HepG2 (cell line): ENCODE measurements around the gene LST1. TPM values are rescaled to one million over a fixed set of nuclear protein-coding genes. Genes with fewer than 3 reads are reported as not detected.

ENCODE experiments used
- ETV5 ChIP-seq: IDR thresholded peaks from 2 replicates; pipeline ENCODE4 v1.6.1; 2018; ENCODE audit warnings: missing biosample characterization, missing genetic modification reagents, inconsistent platforms, borderline replicate concordance
- KLF9 ChIP-seq: IDR thresholded peaks from 2 replicates; pipeline ENCODE4 v1.6.1; 2016; ENCODE audit warnings: low read depth
- NFKBIZ ChIP-seq: IDR thresholded peaks from 2 replicates; pipeline ENCODE4 v1.6.1; 2018; ENCODE audit warnings: missing genetic modification reagents, missing compliant biosample characterization
- SCMH1 ChIP-seq: sonication (generic); formaldehyde crosslinking; IDR thresholded peaks from 2 replicates; pipeline ENCODE4 v1.9.0; 2021; ENCODE audit warnings: missing genetic modification reagents, mild to moderate bottlenecking, borderline replicate concordance
- SP4 ChIP-seq: sonication (generic); formaldehyde crosslinking; IDR thresholded peaks from 2 replicates; pipeline ENCODE4 v1.8.1; 2023; ENCODE audit warnings: mild to moderate bottlenecking, missing genetic modification reagents
- ZNF335 ChIP-seq: sonication (generic); formaldehyde crosslinking; IDR thresholded peaks from 2 replicates; pipeline ENCODE4 v1.4.0; 2020; ENCODE audit warnings: missing genetic modification reagents
- ZNF44 ChIP-seq: sonication (generic); formaldehyde crosslinking; IDR thresholded peaks from 2 replicates; pipeline ENCODE4 v1.5.1; 2020; ENCODE audit warnings: mild to moderate bottlenecking, missing genetic modification reagents
- ZNF746 ChIP-seq: sonication (generic); formaldehyde crosslinking; IDR thresholded peaks from 2 replicates; pipeline ENCODE4 v1.8.0; 2022; ENCODE audit warnings: mild to moderate bottlenecking, missing genetic modification reagents
- polyA plus RNA-seq, 8 experiments: library from polyadenylated mRNA; depleted of rRNA in 3 of 8; stranded (reverse) in 7 of 8; unstranded in 1 of 8; fragments of >200 nt; fragmentation: Illumina TruSeq in 4 of 8; extraction: Trizol in 4 of 8; gene quantifications; 2 replicates each; pipeline versions ENCODE4 v1.2.1 to v1.2.3, GENCODE V29; 2011 to 2016; ENCODE audit warnings: low read depth in 4 of 8, missing spikeins in 1 of 8, mixed read lengths in 1 of 8; ENCODE audit not compliant: insufficient read depth in 1 of 8
- total RNA-seq, 5 experiments: library from RNA; depleted of rRNA; stranded (reverse); fragments of >200 nt; fragmentation: Illumina TruSeq; extraction: Trizol; gene quantifications; 2 replicates each; pipeline ENCODE4 v1.2.3, GENCODE V29; 2016; ENCODE audit warnings: low read depth in 1 of 5
- TF ChIP-seq, protein P1 (sequence below): sonication (generic); formaldehyde crosslinking; IDR thresholded peaks from 2 replicates; pipeline ENCODE4 v1.4.0; 2020; ENCODE audit warnings: missing genetic modification reagents
- TF ChIP-seq, protein P2 (sequence below): sonication (generic); formaldehyde crosslinking; IDR thresholded peaks from 2 replicates; pipeline ENCODE4 v1.8.0; 2023; ENCODE audit warnings: mild to moderate bottlenecking, missing genetic modification reagents
- TF ChIP-seq, protein P3 (sequence below): sonication (generic); formaldehyde crosslinking; IDR thresholded peaks from 2 replicates; pipeline ENCODE4 v1.5.1; 2020; ENCODE audit warnings: missing genetic modification reagents, mild to moderate bottlenecking, borderline replicate concordance
- TF ChIP-seq, protein P4 (sequence below): sonication (generic); formaldehyde crosslinking; IDR thresholded peaks from 2 replicates; pipeline ENCODE4 v1.4.0; 2020; ENCODE audit warnings: mild to moderate bottlenecking, low read depth, missing genetic modification reagents
- TF ChIP-seq, protein P5 (sequence below): sonication (generic); formaldehyde crosslinking; IDR thresholded peaks from 2 replicates; pipeline ENCODE4 v1.9.0; 2021; ENCODE audit warnings: mild to moderate bottlenecking, missing genetic modification reagents

The LST1 gene
- total and polyA plus RNA-seq, 2 of the 13 experiments (the other 11 are each of a cell fraction or from before 2014, with no cell fraction given) = not detected

DNA sequence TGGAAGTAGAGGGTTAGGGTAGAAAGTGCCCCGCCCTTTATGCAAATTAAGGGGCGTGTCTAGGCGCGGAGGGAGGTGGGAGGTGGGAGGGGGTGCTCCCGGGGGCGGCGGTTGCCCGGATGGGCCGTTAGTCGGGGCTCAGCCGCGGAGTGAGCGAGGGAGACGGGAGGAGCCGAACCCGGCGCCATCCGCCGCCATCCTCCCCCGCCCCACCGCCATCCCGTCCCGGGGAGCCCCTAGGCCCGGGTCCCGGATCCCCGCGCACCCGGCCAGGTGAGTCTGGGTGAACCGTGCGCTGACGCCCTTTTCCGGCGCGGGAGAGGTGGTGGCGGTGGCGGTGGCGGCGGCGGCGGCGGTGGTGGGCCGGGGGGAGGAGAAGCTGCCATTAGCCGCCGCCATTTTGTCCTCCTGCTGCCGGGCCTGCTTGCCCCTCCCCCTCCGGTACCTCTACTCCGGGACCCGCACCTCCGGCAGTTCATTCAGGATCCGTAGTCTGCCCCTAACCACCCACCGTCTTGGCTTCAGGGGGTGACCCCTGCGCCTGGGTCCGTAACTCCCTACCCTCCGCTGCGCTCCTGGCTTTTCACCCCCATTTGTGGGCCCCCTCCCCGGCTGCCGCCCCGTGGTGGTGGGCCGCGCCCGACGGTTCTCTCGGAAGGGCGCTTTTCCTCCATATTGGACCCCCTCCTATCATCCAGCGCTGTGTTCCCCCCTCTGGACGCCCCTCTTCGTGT, 34.7 kb downstream of the LST1 start, which contains the start of gene PRRC2A (continued):
- TF ChIP-seq, protein P1, sequence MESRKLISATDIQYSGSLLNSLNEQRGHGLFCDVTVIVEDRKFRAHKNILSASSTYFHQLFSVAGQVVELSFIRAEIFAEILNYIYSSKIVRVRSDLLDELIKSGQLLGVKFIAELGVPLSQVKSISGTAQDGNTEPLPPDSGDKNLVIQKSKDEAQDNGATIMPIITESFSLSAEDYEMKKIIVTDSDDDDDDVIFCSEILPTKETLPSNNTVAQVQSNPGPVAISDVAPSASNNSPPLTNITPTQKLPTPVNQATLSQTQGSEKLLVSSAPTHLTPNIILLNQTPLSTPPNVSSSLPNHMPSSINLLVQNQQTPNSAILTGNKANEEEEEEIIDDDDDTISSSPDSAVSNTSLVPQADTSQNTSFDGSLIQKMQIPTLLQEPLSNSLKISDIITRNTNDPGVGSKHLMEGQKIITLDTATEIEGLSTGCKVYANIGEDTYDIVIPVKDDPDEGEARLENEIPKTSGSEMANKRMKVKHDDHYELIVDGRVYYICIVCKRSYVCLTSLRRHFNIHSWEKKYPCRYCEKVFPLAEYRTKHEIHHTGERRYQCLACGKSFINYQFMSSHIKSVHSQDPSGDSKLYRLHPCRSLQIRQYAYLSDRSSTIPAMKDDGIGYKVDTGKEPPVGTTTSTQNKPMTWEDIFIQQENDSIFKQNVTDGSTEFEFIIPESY (CRISPR knock-in tag) = 0 out of 2 replicates have a peak, but pooled peaks have one; percentile 23
- TF ChIP-seq ZNF746 (CRISPR knock-in tag) (peak; percentile 86), SP4 (CRISPR knock-in tag) (no peak; the same call in 1 of the 2 replicates), KLF9 (CRISPR knock-in tag) (no peak; the same call in none of the 2 replicates), ETV5 (CRISPR knock-in tag) (no peak), ZNF335 (CRISPR knock-in tag) (peak; percentile 1; the same call in 1 of the 2 replicates), SCMH1 (CRISPR knock-in tag) (no peak), ZNF44 (CRISPR knock-in tag) (no peak), NFKBIZ (CRISPR knock-in tag) (peak; percentile 48; the same call in 1 of the 2 replicates)
- TF ChIP-seq, protein P2, sequence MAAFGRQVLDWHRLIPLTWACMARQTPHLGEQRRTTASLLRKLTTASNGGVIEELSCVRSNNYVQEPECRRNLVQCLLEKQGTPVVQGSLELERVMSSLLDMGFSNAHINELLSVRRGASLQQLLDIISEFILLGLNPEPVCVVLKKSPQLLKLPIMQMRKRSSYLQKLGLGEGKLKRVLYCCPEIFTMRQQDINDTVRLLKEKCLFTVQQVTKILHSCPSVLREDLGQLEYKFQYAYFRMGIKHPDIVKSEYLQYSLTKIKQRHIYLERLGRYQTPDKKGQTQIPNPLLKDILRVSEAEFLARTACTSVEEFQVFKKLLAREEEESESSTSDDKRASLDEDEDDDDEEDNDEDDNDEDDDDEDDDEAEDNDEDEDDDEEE (CRISPR knock-in tag) = no peak
- TF ChIP-seq, protein P3, sequence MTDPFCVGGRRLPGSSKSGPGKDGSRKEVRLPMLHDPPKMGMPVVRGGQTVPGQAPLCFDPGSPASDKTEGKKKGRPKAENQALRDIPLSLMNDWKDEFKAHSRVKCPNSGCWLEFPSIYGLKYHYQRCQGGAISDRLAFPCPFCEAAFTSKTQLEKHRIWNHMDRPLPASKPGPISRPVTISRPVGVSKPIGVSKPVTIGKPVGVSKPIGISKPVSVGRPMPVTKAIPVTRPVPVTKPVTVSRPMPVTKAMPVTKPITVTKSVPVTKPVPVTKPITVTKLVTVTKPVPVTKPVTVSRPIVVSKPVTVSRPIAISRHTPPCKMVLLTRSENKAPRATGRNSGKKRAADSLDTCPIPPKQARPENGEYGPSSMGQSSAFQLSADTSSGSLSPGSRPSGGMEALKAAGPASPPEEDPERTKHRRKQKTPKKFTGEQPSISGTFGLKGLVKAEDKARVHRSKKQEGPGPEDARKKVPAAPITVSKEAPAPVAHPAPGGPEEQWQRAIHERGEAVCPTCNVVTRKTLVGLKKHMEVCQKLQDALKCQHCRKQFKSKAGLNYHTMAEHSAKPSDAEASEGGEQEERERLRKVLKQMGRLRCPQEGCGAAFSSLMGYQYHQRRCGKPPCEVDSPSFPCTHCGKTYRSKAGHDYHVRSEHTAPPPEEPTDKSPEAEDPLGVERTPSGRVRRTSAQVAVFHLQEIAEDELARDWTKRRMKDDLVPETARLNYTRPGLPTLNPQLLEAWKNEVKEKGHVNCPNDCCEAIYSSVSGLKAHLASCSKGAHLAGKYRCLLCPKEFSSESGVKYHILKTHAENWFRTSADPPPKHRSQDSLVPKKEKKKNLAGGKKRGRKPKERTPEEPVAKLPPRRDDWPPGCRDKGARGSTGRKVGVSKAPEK (CRISPR knock-in tag) = 0 out of 2 replicates have a peak, but pooled peaks have one; percentile 33
- TF ChIP-seq, protein P4, sequence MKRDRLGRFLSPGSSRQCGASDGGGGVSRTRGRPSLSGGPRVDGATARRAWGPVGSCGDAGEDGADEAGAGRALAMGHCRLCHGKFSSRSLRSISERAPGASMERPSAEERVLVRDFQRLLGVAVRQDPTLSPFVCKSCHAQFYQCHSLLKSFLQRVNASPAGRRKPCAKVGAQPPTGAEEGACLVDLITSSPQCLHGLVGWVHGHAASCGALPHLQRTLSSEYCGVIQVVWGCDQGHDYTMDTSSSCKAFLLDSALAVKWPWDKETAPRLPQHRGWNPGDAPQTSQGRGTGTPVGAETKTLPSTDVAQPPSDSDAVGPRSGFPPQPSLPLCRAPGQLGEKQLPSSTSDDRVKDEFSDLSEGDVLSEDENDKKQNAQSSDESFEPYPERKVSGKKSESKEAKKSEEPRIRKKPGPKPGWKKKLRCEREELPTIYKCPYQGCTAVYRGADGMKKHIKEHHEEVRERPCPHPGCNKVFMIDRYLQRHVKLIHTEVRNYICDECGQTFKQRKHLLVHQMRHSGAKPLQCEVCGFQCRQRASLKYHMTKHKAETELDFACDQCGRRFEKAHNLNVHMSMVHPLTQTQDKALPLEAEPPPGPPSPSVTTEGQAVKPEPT (CRISPR knock-in tag) = no peak; the same call in 1 of the 2 replicates
- TF ChIP-seq, protein P5, sequence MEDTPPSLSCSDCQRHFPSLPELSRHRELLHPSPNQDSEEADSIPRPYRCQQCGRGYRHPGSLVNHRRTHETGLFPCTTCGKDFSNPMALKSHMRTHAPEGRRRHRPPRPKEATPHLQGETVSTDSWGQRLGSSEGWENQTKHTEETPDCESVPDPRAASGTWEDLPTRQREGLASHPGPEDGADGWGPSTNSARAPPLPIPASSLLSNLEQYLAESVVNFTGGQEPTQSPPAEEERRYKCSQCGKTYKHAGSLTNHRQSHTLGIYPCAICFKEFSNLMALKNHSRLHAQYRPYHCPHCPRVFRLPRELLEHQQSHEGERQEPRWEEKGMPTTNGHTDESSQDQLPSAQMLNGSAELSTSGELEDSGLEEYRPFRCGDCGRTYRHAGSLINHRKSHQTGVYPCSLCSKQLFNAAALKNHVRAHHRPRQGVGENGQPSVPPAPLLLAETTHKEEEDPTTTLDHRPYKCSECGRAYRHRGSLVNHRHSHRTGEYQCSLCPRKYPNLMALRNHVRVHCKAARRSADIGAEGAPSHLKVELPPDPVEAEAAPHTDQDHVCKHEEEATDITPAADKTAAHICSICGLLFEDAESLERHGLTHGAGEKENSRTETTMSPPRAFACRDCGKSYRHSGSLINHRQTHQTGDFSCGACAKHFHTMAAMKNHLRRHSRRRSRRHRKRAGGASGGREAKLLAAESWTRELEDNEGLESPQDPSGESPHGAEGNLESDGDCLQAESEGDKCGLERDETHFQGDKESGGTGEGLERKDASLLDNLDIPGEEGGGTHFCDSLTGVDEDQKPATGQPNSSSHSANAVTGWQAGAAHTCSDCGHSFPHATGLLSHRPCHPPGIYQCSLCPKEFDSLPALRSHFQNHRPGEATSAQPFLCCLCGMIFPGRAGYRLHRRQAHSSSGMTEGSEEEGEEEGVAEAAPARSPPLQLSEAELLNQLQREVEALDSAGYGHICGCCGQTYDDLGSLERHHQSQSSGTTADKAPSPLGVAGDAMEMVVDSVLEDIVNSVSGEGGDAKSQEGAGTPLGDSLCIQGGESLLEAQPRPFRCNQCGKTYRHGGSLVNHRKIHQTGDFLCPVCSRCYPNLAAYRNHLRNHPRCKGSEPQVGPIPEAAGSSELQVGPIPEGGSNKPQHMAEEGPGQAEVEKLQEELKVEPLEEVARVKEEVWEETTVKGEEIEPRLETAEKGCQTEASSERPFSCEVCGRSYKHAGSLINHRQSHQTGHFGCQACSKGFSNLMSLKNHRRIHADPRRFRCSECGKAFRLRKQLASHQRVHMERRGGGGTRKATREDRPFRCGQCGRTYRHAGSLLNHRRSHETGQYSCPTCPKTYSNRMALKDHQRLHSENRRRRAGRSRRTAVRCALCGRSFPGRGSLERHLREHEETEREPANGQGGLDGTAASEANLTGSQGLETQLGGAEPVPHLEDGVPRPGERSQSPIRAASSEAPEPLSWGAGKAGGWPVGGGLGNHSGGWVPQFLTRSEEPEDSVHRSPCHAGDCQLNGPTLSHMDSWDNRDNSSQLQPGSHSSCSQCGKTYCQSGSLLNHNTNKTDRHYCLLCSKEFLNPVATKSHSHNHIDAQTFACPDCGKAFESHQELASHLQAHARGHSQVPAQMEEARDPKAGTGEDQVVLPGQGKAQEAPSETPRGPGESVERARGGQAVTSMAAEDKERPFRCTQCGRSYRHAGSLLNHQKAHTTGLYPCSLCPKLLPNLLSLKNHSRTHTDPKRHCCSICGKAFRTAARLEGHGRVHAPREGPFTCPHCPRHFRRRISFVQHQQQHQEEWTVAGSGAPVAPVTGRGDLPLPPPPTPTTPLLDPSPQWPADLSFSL (CRISPR knock-in tag) = no peak
